Right atrium auricular region (tissue), 2 donors: ENCODE measurements around the gene KLF7. TPM values are rescaled to one million over a fixed set of nuclear protein-coding genes. Genes with fewer than 3 reads are reported as not detected.
"Not testable (repeated sequence)": the region's sequence is repeated elsewhere in the genome, so short reads cannot be mapped to it uniquely, and the experiment has no call there.

Experiments used
- DNase-seq: peaks from one replicate; pipeline ENCODE4 v3.0.0-alpha.2; 2019; ENCODE audit warnings: low spot score
- H3K27ac ChIP-seq, 2 donors: fragments of 200-600 bp; sonication (generic); 1 replicate in 1 of 2; 2 replicates in 1 of 2; pipeline ENCODE4 v1.5.1; 2016 to 2019
- H3K27me3 ChIP-seq, 2 donors: fragments of 200-600 bp; sonication (generic); one replicate each; pipeline versions ENCODE4 v1.5.1 to v1.6.0; 2017 to 2019
- H3K36me3 ChIP-seq: fragments of 200-600 bp; sonication (generic); one replicate; pipeline ENCODE4 v1.5.1; 2016
- H3K4me1 ChIP-seq, 2 donors: fragments of 200-600 bp; sonication (generic); one replicate each; pipeline versions ENCODE4 v1.5.1 to v1.6.0; 2017 to 2019
- H3K4me3 ChIP-seq, 2 donors: fragments of 200-600 bp; sonication (generic); 1 replicate in 1 of 2; 2 replicates in 1 of 2; pipeline ENCODE4 v1.5.1; 2017 to 2019; ENCODE audit warnings: mild to moderate bottlenecking in 1 of 2, moderate library complexity in 1 of 2
- H3K9me3 ChIP-seq, 2 donors: fragments of 200-600 bp; sonication (generic); one replicate each; pipeline ENCODE4 v1.5.1; 2019
- total RNA-seq, 2 donors: library from RNA; depleted of rRNA; stranded (reverse); fragments of >200 nt; gene quantifications; one replicate each; pipeline ENCODE4 v1.1.0, GENCODE V29; 2016
- TF ChIP-seq, protein P1 (sequence below), 2 donors: fragments of 200-600 bp; sonication (generic); IDR thresholded peaks; one replicate each; pipeline ENCODE4 v1.5.1; 2019; ENCODE audit warnings: antibody characterized with exemption in 2 of 2

The KLF7 gene
- total RNA-seq, 2 donors from 2014 or later: 13.5 to 29.9 TPM

DNA sequence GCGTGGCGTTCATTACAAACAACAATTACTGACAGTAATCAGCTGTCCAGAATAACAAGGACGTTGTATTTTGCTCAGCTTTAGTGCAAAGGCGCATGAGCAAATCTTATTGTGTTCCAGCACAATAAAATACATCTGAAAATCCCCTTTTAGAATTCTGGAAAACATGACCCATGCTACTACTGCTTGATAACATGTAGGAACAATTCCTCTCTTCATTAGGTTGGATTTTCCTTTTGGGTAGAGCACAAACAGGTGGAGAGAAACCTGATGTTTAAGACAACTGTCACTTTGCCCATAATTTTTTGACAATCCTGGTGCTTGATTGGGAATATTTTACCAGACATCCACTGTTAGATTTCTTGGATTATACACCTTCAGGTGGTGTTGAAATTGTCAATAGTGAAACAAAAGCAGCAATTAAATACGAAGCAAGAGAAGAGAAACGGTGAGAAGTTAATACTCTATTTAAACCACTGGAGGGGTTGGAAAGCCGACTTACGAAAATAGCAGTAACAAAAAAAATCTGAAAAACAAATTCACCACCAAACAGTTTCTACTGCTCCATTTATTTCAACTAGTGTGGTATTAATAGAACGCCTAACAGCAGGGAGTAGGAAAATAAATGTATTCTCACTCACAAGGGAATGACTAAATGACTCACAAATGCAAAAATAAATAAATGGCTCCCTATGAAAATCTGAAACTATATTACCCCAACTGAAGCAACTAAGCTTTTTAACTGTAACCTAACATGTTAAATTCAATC, 123.8 kb downstream of the KLF7 start:
- DNase-seq: no peak
- Histone ChIP-seq H3K27ac (peak overlapping the region in 1 of 2 donors; percentile 11), H3K4me3 (no peak overlapping the region), H3K36me3 (no peaks in the 10 kb centered on the region), H3K4me1 (peaks cover 0 to 5% of the 10 kb centered on the region in 2 donors), H3K9me3 (no peaks in the 10 kb centered on the region), H3K27me3 (no peaks in the 10 kb centered on the region)
- TF ChIP-seq, protein P1, sequence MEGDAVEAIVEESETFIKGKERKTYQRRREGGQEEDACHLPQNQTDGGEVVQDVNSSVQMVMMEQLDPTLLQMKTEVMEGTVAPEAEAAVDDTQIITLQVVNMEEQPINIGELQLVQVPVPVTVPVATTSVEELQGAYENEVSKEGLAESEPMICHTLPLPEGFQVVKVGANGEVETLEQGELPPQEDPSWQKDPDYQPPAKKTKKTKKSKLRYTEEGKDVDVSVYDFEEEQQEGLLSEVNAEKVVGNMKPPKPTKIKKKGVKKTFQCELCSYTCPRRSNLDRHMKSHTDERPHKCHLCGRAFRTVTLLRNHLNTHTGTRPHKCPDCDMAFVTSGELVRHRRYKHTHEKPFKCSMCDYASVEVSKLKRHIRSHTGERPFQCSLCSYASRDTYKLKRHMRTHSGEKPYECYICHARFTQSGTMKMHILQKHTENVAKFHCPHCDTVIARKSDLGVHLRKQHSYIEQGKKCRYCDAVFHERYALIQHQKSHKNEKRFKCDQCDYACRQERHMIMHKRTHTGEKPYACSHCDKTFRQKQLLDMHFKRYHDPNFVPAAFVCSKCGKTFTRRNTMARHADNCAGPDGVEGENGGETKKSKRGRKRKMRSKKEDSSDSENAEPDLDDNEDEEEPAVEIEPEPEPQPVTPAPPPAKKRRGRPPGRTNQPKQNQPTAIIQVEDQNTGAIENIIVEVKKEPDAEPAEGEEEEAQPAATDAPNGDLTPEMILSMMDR (IDR thresholded peaks at IDR 0.05): no peak

DNA sequence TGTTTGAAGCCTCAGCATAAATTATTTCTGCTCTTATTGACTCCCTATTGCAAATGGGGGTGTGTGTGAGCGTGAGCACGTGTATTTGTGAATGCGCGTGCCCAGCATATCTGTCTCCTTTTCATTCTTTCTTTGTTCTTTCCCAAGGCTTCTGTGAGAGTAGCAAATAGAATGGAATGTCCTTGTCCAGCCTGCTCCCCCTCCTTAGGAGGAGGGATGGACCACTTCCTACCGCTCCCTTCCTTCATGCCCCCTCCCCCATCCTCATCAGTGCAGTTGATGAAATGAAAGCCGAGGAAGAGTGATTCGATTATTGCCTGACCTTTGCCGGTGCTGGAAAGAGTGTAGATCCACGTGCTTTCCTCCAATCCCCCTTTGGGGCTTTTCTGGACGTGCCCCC, 124.5 kb downstream of the KLF7 start:
- Histone ChIP-seq H3K36me3 (no peaks in the 10 kb centered on the region), H3K9me3 (no peaks in the 10 kb centered on the region), H3K4me3 (no peak overlapping the region), H3K4me1 (no peaks in the 10 kb centered on the region), H3K27ac (no peak overlapping the region), H3K27me3 (no peaks in the 10 kb centered on the region)
- TF ChIP-seq, protein P1 (IDR thresholded peaks at IDR 0.05): no peak
- DNase-seq: no peak

DNA sequence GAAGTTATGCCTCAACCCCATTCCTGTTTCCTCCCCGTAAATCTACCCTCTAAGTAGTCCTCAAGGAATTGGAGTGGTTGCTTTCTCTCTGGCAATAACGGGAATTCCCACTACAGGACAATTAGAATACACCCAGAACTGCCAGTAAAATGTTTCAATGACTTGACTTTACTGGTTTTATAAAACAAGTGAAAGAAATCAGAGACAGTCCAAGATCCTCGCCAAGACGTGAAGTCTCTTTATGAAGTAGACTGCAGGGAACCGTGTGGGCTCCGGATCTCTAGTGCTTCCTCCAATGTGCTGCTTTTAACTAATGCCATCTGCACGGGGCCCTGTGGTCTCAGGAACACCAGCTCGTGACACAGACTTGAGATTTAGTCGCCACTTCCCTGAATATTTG, 125.1 kb downstream of the KLF7 start:
- no peaks in the 10 kb centered on the region for H3K4me1 ChIP-seq
- H3K36me3 ChIP-seq: no peaks in the 10 kb centered on the region
- H3K9me3 ChIP-seq: no peaks in the 10 kb centered on the region
- H3K4me3 ChIP-seq: no peak overlapping the region
- DNase-seq: no peak
- H3K27ac ChIP-seq: no peak overlapping the region
- TF ChIP-seq, protein P1 (IDR thresholded peaks at IDR 0.05): no peak
- no peaks in the 10 kb centered on the region for H3K27me3 ChIP-seq

DNA sequence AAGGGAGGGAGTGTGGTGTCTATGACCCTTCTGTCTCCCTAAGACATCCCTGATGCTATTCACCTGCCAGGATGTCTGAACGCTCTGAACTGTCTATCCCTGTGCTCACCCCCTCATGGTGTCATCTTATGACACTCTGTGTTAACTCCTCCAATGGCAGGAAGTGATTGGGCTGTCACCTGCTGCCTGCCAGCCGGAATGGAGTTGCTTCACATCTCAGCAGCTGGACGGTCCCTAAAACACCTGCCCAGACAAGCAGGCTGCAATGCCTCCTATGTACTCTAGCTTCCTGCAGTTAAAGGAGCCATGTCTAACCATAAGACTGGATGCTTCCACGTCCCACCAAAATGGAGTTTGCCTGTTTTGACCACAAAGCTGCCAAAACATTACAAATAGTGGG, 126.5 kb downstream of the KLF7 start:
- no peak overlapping the region for H3K27ac ChIP-seq
- no peak for DNase-seq
- H3K9me3 ChIP-seq: no peaks in the 10 kb centered on the region
- H3K4me1 ChIP-seq: no peaks in the 10 kb centered on the region
- no peaks in the 10 kb centered on the region for H3K27me3 ChIP-seq
- no peak overlapping the region for H3K4me3 ChIP-seq
- no peaks in the 10 kb centered on the region for H3K36me3 ChIP-seq
- TF ChIP-seq, protein P1 (IDR thresholded peaks at IDR 0.05): no peak

DNA sequence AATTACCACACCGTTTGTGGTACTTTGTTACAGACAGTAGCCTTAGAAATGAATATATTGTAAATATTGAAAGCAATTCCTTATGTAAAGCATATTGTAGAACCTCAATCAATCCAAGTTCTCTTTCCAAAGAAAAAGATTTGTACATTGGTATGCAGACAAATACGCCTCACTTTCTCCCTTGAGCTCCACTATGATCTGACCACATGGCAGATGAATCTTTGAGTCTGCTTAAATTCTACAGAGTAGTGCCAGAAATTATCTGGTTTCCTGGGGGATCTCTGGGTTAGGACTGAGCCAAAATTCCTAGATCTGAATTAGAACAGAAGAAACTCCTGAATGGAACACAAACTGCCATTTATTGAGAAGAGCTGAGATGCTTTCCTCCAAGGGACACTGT, 127.4 kb downstream of the KLF7 start:
- Histone ChIP-seq H3K9me3 (peaks cover 0 to 9% of the 10 kb centered on the region in 2 donors), H3K4me3 (no peak overlapping the region), H3K4me1 (no peaks in the 10 kb centered on the region), H3K27me3 (no peaks in the 10 kb centered on the region), H3K27ac (no peak overlapping the region), H3K36me3 (no peaks in the 10 kb centered on the region)
- TF ChIP-seq, protein P1 (IDR thresholded peaks at IDR 0.05): no peak
- no peak for DNase-seq

DNA sequence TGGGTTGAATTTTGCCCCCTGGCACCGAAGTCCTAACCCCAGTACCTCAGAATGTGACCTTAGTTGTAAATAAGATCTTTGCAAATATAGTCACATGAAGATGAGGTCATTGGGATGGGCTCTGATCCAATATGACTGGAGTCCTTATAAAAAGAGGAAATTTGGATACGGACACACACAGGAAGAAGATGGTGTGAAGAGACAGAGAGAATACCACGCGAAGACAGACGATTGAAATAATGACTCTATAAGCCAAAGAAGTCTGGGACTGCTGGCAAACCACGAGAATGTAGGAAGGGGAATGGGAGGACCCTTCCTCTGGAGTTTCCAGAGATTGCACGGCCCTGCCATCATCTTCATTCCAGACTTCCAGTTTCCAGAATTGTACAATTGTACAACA, 127.9 kb downstream of the KLF7 start:
- Histone ChIP-seq H3K27ac (no peak overlapping the region), H3K9me3 (peaks cover 0 to 10% of the 10 kb centered on the region in 2 donors), H3K4me1 (no peaks in the 10 kb centered on the region), H3K27me3 (no peaks in the 10 kb centered on the region), H3K36me3 (no peaks in the 10 kb centered on the region), H3K4me3 (no peak overlapping the region)
- TF ChIP-seq, protein P1 (IDR thresholded peaks at IDR 0.05): no peak
- no peak for DNase-seq

DNA sequence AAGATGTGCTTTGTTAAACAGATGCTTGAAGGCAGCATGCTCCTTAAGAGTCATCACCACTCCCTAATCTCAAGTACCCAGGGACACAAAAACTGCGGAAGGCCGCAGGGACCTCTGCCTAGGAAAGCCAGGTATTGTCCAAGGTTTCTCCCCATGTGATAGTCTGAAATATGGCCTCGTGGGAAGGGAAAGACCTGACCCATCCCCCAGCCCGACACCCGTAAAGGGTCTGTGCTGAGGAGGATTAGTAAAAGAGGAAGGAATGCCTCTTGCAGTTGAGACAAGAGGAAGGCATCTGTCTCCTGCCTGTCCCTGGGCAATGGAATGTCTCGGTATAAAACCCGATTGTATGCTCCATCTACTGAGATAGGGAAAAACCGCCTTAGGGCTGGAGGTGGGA, 128.7 kb downstream of the KLF7 start:
- not testable (repeated sequence) for H3K27me3 ChIP-seq, H3K27ac ChIP-seq, H3K4me1 ChIP-seq, H3K36me3 ChIP-seq, DNase-seq, H3K4me3 ChIP-seq
- peaks cover 0 to 16% of the 10 kb centered on the region in 2 donors for H3K9me3 ChIP-seq
